T-helper 2 cell treated with Interferon-gamma antibody and Interleukin-4, amounts not matched to agents 100 ng/mL and 5 ng/mL, for 36 hours (primary cell): ENCODE results near the gene SERPINA1. TPM values are rescaled to one million over a fixed set of nuclear protein-coding genes. Genes with fewer than 3 reads are reported as not detected.
"Not testable (repeated sequence)": the region's sequence is repeated elsewhere in the genome, so short reads cannot be mapped to it uniquely, and the experiment has no call there.

Experiments
- intact Hi-C: fragments of 100-400 bp; cut with micrococcal nuclease; formaldehyde crosslinking; loops from one replicate; pipeline ENCODE4 v1.15.1; 2023
- total RNA-seq: library from RNA; stranded (reverse); gene quantifications from 2 replicates; pipeline ENCODE4 v1.2.3, GENCODE V29; 2022

Gene SERPINA1
- total RNA-seq: 0.16 TPM in 1 of 2 replicates, not detected in the other

GRCh38 chr14:94388384-94389103 lies at the start of gene SERPINA1:
Gene SERPINA1, minus strand, starts transcription at chr14:94388602. Its CDS starts 5,365 bp downstream, at chr14:94383237.
- intact Hi-C loops: no loop called here

DNA sequence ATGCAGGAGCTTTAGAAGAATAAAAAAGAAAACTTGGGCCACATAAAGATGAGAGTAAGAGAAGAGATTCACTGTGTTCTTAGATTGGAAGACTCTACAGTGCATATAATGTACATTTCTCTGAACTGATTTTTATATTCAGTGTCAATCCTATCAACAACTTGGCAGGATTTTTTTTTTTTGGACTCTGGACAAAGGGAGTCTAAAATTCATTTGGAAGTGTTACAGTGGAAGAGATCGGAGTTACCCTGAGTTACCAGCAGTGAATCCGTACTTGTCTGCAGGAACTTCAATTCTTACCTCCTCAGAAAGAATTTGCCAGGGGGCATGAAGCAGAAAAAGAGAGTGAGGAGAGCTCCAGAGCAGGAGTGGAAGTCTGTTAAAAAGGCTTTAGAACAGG lies 40.2 kb upstream of the SERPINA1 start:
- intact Hi-C loops: no loop called here

DNA sequence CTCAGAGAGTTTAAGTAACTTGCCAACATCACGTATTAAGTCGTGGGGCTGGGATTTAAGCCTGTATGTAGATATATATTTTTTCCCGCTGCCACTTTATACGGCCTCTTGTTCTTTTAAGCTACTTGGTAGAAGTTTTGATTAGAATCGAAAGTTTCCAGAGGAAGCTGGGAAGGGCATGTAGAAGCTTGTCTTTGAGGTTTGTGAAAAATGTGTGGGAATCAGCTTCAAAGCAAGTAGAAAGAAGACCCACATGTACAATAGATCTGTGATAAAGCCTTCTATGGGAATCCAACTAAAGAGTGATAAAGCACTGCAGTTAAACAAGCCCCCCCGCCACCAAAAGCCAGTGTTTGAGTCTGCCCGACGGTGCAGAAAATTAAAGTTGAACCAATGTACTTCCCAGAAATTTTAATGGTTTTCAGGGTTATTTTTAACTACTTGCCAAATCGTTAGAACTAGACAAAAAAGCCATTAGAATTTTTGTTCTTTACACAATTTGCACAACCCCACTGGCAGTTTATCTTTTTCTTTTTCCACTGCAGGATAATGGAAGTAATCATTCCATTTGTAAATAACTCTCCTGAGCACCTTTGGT lies 38.7 kb upstream of the SERPINA1 start:
- intact Hi-C loops: no loop called here

GRCh38 chr14:94426526-94426925 lies 38.1 kb upstream of the SERPINA1 start:
- intact Hi-C loops: no loop called here

DNA sequence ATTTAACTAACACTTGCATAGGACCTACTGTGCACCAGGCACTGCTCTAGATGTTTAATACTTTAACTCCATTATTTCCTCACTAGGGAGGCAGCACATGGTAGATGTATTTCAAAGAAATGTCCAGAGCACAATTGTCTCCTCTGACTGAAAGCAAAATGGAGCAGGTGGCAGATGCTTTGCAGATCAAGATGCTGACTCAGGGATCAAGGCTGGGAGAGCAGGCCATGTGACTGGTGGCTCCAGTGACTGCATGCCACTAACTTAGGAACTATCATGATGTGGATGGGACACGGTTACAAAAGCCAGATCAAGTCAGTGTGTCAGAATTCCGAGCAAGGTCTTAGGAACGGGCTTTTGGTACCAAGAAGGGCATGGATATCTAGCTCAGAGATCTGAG lies 36.0 kb upstream of the SERPINA1 start:
- intact Hi-C loops: loop anchor here (5.0 kb wide), 1 partner anchor 63 kb away; no protein-coding TSS in a partner anchor

DNA sequence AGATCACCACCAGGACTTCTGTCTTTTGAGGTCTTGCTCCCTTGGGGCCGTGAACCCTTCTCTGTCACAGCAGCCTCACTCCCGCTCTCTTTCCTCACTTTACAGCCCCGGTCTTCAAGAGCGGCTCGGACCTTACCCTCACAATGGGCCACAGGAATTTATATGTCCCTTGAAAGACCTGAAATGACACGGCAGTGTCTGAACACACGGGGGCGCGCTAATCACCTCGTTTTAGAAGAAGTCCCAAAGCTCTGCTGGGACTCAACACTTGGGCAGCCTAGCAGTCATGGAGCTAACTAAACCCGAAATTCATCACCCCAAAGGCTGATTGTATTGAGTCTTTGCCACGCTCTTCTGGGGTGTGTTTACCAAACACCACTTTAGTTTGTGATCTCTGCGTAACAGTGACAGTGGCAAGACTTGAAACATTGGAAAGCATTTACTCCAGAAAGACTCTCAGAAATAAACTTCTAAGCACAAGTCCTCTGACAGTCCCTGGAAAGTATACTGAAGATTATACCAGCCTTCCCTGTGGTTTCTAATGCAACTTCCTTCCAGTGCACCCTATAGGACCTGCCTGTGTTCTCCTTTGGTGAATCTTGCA lies 35.2 kb upstream of the SERPINA1 start:
- intact Hi-C loops: loop anchor here (5.0 kb wide), 1 partner anchor 64 kb away; no protein-coding TSS in a partner anchor

DNA sequence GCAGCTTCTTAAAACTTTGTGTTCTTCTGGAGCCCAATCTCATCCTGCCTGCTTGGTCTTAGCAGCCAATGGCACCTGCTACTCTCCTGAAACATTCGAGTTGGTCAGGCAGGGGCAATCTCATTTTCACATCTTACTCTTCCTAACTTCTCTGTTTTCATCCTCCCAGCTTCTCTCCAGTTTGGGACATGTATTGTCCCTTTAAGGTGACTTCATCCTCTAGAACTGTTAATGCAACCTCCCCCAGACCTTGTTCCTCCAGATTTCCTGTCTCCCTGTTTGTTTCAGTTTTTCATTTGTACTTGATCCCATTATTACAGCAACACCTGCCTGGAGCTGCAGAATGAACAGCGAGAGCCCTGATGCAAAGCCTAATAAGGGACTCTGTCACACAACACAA lies 32.9 kb upstream of the SERPINA1 start:
- intact Hi-C loops: loop anchor here (5.0 kb wide), 1 partner anchor 66 kb away; no protein-coding TSS in a partner anchor

DNA sequence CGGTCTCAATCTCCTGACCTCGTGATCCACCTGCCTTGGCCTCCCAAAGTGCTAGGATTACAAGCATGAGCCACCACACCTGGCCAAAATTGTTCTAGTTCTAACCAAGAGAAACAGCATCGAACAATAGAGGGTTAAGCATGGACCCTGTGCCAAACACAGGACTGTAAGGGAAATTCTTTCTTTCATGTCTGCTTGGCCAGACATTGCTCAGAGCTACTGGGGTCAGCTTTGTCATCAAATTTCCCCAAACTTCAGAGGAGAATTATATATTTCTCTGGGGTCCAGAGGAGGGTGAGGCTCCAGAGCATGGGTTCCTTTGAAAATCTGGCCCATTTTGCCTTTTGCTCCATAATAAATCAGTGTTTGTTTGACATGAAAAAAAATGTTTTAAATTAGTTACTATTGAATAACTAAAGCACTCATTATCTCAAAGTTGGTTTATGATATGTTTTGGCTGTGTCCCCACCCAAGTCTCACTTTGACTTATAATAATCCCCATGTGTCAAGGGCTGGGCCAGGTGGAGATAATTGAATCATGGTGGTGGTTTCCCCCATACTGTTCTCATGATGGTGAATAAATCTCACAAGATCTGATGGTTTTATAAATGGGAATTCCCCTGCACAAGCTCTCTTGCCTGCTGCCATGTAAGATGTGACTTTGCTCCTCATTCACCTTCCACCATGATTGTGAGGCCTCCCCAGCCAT lies 29.2 kb upstream of the SERPINA1 start:
- intact Hi-C loops: not testable (repeated sequence)

DNA sequence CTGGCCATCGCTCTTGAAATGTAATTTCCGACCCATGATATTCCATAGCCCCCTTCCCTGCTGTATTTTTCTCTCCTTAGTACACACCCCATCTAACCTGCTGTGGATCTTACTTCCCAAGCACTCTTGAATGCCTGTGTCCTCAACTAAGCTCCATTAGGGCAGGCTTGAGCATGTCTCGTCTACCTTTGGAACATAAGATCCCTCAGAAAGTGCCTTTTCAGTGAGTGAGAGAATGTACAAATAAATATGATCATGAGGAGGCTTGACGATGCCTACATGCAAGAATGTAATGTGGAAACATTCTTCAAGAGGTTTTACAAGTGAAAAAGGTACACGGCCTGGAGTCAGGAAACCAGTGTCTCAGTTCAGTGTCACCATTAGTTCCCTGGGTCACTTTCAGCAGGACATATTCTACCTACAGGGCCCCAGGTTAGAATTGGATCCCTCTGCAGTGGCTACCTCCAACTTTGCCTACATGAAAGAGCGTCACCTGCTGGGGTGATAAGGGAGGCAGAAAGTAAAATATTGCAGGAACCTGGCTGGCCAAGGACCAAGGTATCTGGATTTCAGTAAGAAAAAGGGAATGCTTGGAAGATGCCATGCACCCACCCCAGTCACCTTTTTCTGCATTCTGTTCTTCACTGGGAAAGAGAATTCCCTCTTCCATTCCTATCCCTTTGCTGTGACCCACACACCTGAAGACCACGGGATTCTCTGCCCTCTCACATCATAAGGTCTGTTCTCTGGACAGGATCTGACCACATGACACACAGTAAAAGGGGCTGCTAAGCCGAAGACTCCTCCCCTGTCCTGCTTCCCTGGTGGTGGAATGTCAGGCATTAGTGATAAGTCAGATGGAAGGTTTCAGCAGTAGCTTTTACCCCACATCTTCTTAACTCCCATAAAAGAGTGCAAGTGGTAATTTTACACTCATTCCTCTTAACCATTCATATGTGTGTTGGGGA lies 24.6 kb upstream of the SERPINA1 start:
- intact Hi-C loops: no loop called here

GRCh38 chr14:94411638-94412037 lies 23.2 kb upstream of the SERPINA1 start:
- intact Hi-C loops: no loop called here

GRCh38 chr14:94409430-94409829 lies 21.0 kb upstream of the SERPINA1 start:
- intact Hi-C loops: not testable (repeated sequence)

DNA sequence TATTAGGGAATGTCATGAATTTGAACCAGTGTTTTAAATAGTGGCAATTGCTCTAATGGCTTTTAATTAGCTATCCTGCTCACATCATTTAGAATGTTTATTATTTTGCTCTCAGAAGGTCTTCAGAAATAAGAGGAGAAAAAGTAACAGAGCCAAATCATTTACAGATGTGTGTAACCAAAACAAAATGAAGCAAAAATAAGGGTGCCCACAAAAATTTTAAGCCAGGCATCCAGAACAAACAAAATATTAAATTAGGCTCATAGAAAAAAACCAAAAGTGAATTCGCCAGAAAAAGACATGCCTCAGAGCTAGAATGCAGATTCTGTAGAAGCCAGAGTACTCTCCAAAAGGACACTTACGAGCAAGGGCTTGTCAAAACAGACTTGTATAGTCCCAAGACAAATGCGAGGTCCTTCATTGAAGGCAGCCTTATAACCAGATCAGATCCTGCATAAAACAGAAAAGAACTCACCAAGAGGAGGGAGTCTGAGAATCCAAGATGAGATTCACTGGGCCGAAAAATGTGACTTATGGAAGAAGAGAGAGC lies 20.2 kb upstream of the SERPINA1 start:
- intact Hi-C loops: no loop called here

DNA sequence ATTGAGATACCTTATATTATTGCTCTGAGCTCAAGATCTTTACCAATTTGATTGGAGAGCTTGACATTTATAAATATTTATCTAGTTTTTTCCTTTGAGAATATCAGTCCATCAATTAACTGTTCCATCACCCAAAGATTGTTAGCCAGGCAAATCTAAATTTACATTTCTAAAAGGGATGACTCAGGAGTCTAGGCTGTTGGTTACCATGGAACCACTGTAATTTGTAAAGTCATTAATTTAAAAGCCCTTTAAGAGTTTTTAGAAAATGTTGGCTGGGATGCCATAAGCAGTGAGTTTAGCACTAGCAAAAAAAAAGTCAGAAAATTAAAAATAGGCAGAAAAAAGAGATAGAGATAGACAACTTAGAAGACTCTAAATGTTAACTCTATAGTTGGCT lies 19.5 kb upstream of the SERPINA1 start:
- intact Hi-C loops: no loop called here

GRCh38 chr14:94406910-94407309 lies 18.5 kb upstream of the SERPINA1 start:
- intact Hi-C loops: no loop called here

DNA sequence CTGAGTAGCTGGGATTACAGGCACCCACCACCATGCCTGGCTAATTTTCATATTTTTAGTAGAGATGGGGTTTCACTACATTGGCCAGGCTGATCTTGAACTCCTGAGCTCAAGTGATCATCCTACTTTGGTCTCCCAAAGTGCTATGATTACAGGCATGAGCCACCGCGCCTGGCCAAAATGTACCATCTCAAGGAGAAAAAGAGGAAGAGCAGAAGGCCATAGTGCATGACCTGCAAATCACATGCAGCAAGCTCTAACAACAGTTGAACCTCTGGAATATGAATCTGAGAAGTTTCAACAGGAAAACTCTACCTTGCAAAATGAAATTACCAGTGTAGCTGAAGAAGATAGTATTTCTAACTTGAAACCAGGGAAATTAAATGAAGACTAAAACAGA lies 17.1 kb upstream of the SERPINA1 start:
- intact Hi-C loops: no loop called here

DNA sequence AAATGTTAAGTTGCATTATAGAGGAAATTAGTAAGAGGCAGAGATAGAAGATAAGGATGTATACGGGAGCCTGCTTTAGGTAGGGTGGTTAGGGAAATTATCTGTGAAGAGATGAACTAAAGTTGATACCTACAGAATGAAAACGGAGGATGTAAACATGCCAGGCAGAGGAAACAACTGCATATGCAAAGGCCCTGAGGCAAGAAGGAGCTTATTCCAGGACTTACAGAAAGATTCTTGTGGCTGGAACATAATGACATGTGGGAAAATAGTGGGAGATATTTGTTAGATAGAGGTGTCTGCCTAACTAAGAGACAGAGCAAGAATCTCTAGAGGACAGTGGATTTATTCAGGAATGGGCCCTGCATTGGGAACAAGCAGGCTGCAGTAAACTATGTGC lies 16.2 kb upstream of the SERPINA1 start:
- intact Hi-C loops: no loop called here

GRCh38 chr14:94403312-94403932 lies 15.0 kb upstream of the SERPINA1 start:
- intact Hi-C loops: no loop called here

GRCh38 chr14:94401083-94401482 lies 12.7 kb upstream of the SERPINA1 start:
- intact Hi-C loops: no loop called here

- intact Hi-C loops: no loop called here
Measured at GRCh38 chr14:94400422-94400841, 12.0 kb upstream of the SERPINA1 start.

DNA sequence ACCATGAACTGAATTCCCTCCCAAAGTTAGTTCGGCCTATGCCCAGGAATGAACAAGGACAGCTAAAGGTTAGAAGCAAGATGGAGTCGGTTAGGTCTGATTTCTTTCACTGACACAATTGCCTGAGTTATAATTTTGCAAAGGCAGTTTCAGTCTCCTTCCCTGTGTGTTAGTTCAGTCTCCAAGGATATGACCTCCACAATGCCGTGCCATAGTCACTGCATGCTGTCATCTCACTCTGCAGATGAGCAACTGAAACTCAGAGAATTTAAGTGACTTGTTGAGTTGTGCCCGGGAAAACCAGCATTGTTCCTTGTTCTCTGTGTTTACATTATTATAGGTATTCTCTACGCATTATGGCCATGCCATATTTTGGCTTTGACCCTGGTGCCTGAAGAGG lies 10.1 kb upstream of the SERPINA1 start:
- intact Hi-C loops: no loop called here
